Endothelial cell (in vitro differentiated cells): ENCODE data around the gene ERGIC3. TPM values are rescaled to one million over a fixed set of nuclear protein-coding genes. Genes with fewer than 3 reads are reported as not detected.

ENCODE experiments used
- DNase-seq: peaks from one replicate; pipeline ENCODE4 v3.0.0; 2021; ENCODE audit warnings: low spot score
- H3K27ac Mint-ChIP-seq: one replicate; pipeline ENCODE4 v1.8.0; 2021; ENCODE audit warnings: mixed read lengths, inconsistent platforms; ENCODE audit not compliant: unreplicated experiment
- H3K27me3 Mint-ChIP-seq: one replicate; pipeline ENCODE4 v1.8.0; 2021; ENCODE audit warnings: mild to moderate bottlenecking, moderate library complexity, mixed read lengths, inconsistent platforms; ENCODE audit not compliant: unreplicated experiment
- H3K36me3 Mint-ChIP-seq: one replicate; pipeline ENCODE4 v1.8.0; 2021; ENCODE audit warnings: mild to moderate bottlenecking, low read depth, mixed read lengths, inconsistent platforms; ENCODE audit not compliant: unreplicated experiment
- H3K4me1 Mint-ChIP-seq: one replicate; pipeline ENCODE4 v1.8.0; 2021; ENCODE audit warnings: mild to moderate bottlenecking, mixed read lengths, inconsistent platforms; ENCODE audit not compliant: unreplicated experiment
- H3K4me3 Mint-ChIP-seq: one replicate; pipeline ENCODE4 v1.8.0; 2021; ENCODE audit warnings: mild to moderate bottlenecking, mixed read lengths, inconsistent platforms; ENCODE audit not compliant: unreplicated experiment
- H3K9me3 Mint-ChIP-seq: one replicate; pipeline ENCODE4 v1.8.0; 2021; ENCODE audit warnings: mixed read lengths, inconsistent platforms; ENCODE audit not compliant: unreplicated experiment
- CTCF ChIP-seq: fragments of 200-600 bp; sonication (generic); IDR thresholded peaks from one replicate; pipeline ENCODE4 v1.5.0; 2021; ENCODE audit warnings: antibody characterized with exemption; ENCODE audit not compliant: unreplicated experiment
- total RNA-seq: library from RNA; stranded (reverse); fragmentation: NEBNext Ultra II Directional; extraction: Animal tissue kit (Norgen Biotek cat#: 25700); gene quantifications from one replicate; pipeline ENCODE4 v1.2.1, GENCODE V29; 2021; ENCODE audit not compliant: unreplicated experiment

The ERGIC3 gene
- total RNA-seq, 1 donor from 2014 or later = 282 TPM

DNA sequence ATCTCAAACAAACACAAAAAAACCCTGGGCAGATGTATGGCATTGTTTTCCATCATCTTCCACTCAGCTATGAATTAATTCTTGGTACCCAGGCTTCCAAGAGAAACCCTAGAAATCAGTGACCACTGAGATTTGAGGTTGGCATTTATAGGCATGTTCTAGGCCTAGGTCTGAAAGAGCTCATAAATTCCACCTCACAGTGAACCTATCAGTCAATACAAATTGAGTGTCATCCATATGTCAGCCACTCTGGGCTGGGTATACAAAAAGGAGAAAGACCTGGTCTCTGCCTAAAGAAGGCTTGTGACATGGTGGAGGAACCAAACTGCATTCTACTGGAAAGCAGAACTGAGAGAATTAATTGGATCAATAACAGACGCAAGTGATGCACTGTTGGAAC is 42.6 kb upstream of the ERGIC3 start:
- Mint-ChIP-seq H3K27me3 (peaks cover 10% of the 10 kb centered on the region), H3K4me1 (peaks cover 24% of the 10 kb centered on the region), H3K4me3 (peak overlapping the region; percentile 28), H3K27ac (no peak overlapping the region), H3K36me3 (peaks cover 67% of the 10 kb centered on the region), H3K9me3 (no peaks in the 10 kb centered on the region)
- no peak for DNase-seq
- no peak for TF ChIP-seq CTCF

- TF ChIP-seq CTCF = no peak
- DNase-seq = no peak
- H3K4me3 Mint-ChIP-seq = peak overlapping the region; percentile 79
- H3K36me3 Mint-ChIP-seq = peaks cover 70% of the 10 kb centered on the region
- H3K4me1 Mint-ChIP-seq = peaks cover 26% of the 10 kb centered on the region
- H3K9me3 Mint-ChIP-seq = no peaks in the 10 kb centered on the region
- H3K27ac Mint-ChIP-seq = peak overlapping the region; percentile 65
- H3K27me3 Mint-ChIP-seq = peaks cover 11% of the 10 kb centered on the region
These were observed 39.5 kb upstream of the ERGIC3 start for GRCh38 chr20:35502352-35502751.

DNA sequence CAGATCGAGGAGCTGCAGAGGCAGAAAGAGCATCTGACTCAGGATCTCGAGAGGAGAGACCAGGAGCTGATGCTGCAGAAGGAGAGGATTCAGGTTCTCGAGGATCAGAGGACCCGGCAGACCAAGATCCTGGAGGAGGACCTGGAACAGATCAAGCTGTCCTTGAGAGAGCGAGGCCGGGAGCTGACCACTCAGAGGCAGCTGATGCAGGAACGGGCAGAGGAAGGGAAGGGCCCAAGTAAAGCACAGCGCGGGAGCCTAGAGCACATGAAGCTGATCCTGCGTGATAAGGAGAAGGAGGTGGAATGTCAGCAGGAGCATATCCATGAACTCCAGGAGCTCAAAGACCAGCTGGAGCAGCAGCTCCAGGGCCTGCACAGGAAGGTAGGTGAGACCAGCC is 38.6 kb upstream of the ERGIC3 start:
- Mint-ChIP-seq H3K27me3 (peaks cover 11% of the 10 kb centered on the region), H3K36me3 (peaks cover 67% of the 10 kb centered on the region), H3K4me1 (peaks cover 23% of the 10 kb centered on the region), H3K27ac (peak overlapping the region; percentile 38), H3K9me3 (no peaks in the 10 kb centered on the region), H3K4me3 (peak overlapping the region; percentile 28)
- no peak for DNase-seq
- TF ChIP-seq CTCF = no peak

DNA sequence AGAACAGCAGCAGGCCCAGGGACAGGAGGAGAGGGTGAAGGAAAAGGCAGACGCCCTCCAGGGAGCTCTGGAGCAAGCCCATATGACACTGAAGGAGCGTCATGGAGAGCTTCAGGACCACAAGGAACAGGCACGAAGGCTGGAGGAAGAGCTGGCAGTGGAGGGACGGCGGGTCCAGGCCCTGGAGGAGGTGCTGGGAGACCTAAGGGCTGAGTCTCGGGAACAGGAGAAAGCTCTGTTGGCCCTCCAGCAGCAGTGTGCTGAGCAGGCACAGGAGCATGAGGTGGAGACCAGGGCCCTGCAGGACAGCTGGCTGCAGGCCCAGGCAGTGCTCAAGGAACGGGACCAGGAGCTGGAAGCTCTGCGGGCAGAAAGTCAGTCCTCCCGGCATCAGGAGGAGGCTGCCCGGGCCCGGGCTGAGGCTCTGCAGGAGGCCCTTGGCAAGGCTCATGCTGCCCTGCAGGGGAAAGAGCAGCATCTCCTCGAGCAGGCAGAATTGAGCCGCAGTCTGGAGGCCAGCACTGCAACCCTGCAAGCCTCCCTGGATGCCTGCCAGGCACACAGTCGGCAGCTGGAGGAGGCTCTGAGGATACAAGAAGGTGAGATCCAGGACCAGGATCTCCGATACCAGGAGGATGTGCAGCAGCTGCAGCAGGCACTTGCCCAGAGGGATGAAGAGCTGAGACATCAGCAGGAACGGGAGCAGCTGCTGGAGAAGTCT is 37.9 kb upstream of the ERGIC3 start:
- no peak for TF ChIP-seq CTCF
- Mint-ChIP-seq H3K27ac (peak overlapping the region; percentile 38), H3K4me1 (peaks cover 23% of the 10 kb centered on the region), H3K36me3 (peaks cover 64% of the 10 kb centered on the region), H3K27me3 (peaks cover 11% of the 10 kb centered on the region), H3K9me3 (no peaks in the 10 kb centered on the region), H3K4me3 (peak overlapping the region; percentile 28)
- DNase-seq = no peak

DNA sequence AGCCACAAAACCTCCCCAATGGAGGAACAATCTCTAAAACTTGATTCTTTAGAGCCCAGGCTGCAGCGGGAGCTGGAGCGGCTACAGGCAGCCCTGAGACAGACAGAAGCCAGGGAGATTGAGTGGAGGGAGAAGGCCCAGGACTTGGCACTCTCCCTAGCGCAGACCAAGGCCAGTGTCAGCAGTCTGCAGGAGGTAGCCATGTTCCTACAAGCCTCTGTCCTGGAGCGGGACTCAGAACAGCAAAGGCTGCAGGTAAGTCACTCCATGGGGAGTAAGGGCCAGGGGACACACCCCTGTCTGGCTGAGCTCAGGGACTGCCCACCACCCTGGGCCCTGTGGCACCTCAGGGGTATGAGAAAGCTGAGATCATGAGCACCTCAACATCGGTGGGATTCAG is 37.1 kb upstream of the ERGIC3 start:
- peaks cover 23% of the 10 kb centered on the region for H3K4me1 Mint-ChIP-seq
- no peak overlapping the region for H3K4me3 Mint-ChIP-seq
- H3K27ac Mint-ChIP-seq = no peak overlapping the region
- no peaks in the 10 kb centered on the region for H3K9me3 Mint-ChIP-seq
- no peak for DNase-seq
- no peak for TF ChIP-seq CTCF
- peaks cover 61% of the 10 kb centered on the region for H3K36me3 Mint-ChIP-seq
- H3K27me3 Mint-ChIP-seq = peaks cover 11% of the 10 kb centered on the region
